G401 (cell line): ENCODE measurements around the gene SH3PXD2A. TPM values are rescaled to one million over a fixed set of nuclear protein-coding genes. Genes with fewer than 3 reads are reported as not detected.

Experiments
- DNase-seq: peaks from one replicate; pipeline ENCODE4 v3.0.0-alpha.2; 2015; ENCODE audit warnings: low spot score
- in situ Hi-C: cut with HindIII; loops from 2 replicates; pipeline ENCODE4 v1.10.0; 2016; ENCODE audit warnings: low sequenced_read_pairs, mixed read lengths
- total RNA-seq: library from RNA; depleted of rRNA; stranded (reverse); fragments of >200 nt; shearing (Covaris generic); gene quantifications from 2 replicates; pipeline ENCODE4 v1.2.3, GENCODE V29; 2014

The SH3PXD2A gene
- total RNA-seq, 1 experiment from 2014 or later = 19.1 TPM

DNA sequence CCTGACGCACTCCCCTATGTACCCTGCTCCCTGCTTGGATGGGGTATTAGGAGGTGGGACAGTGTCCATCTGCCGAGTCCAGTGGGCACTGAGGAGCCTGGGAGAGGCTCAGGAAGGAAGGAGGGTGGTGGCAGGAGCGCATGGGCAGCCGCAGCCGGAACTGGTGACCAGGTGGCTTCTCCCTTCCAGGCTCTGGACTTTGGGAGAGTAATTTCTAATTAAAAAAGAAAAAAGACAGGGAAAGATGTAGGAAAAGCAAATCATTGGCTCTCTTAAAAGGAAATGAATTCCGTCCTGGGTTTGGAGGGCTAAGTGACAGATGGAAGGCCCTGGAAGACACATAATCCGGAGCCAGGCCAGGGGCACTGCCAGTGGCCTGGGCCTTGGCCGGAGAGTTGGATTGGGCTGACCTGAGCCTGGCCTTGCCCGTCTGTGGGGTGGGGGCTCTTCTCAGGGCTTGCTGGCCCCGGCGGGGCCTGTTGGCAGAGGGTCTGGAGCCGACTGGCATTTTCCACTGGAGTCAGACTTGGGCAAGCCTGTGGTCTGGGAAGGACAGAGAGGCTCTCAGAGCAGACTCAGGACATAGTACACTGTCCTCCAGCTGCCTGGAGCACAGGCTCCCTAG is 298.9 kb downstream of the SH3PXD2A start:
- peak; percentile 92 for DNase-seq
- in situ Hi-C loops = no loop called here

DNA sequence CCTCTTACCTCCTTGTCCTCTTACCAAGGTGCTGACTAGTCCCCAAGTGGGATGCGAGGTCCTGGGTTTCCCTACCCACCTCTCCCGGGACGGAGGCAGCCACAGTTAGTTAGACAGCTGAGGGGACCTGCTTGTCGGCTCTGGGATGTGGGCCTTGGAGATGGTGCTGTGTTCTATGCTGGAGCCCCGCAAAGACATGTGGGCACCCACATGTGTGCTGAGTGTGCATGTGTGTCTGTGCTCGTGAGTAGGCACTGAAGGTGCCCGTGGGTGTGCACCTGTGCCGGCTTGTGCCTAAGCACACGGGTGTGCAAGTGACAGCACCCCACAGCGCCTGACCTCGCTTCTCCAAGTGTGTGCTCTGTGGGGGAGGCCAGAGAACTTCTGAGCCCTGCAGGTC is 299.7 kb downstream of the SH3PXD2A start:
- DNase-seq = no peak
- in situ Hi-C loops = no loop called here

DNA sequence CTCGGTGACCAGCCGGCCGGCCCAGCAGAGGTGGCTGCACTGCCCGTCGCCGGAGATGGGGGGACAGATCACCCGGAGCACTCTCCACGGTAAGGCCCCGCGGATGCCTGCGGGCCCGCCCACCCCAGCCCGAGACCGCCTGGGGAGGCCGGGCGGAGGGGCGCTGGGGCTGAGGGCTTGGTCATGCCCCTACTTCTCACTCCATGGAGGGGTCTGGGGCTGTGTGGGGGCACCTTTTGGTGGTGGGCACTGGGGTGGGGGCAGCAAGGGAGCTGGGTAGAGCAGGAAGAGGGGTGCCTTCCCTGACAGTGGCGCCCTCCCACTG is 300.1 kb downstream of the SH3PXD2A start:
- no peak for DNase-seq
- in situ Hi-C loops = no loop called here

DNA sequence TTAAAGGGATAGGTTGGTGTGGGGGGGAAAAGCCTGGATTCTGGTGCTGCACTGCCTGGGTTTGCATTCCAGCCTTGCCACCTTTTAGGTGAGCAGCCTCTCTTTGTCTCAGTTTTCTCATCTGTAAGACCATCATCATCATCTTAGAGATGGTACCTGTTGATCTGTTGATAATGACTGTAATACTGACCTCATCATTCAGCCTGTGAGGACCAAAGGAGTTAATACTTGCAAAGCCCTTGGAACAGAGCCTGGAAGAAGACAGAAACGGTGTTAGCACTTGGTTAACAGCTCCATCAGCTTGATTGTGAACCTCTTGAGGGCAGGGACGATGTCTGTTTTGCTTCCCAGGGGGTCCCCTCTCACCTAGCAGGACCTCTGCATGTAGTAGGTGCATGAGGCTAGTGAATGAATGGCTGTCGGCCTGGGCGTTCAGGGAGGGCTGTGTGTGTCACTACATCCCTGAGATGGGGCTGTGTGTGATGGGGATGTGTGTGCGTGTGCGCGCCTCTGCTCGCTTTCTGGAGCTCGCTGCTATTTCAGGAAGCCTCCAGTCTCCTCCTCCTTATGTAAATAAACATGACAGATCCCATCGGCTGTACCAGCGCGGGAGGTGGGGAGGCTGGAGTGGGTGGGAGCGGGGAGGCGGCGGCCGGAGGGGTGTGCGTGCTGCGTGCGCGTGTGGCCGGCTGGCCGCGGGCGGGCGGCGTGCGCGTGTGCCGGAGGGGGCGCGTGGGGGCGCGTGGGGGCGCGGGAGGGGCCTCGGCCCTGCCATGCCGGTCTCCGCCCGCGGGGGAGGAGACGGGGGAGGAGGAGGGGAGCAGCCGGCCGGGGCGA is 300.7 kb downstream of the SH3PXD2A start:
- in situ Hi-C loops = no loop called here
- DNase-seq = peak; percentile 85

DNA sequence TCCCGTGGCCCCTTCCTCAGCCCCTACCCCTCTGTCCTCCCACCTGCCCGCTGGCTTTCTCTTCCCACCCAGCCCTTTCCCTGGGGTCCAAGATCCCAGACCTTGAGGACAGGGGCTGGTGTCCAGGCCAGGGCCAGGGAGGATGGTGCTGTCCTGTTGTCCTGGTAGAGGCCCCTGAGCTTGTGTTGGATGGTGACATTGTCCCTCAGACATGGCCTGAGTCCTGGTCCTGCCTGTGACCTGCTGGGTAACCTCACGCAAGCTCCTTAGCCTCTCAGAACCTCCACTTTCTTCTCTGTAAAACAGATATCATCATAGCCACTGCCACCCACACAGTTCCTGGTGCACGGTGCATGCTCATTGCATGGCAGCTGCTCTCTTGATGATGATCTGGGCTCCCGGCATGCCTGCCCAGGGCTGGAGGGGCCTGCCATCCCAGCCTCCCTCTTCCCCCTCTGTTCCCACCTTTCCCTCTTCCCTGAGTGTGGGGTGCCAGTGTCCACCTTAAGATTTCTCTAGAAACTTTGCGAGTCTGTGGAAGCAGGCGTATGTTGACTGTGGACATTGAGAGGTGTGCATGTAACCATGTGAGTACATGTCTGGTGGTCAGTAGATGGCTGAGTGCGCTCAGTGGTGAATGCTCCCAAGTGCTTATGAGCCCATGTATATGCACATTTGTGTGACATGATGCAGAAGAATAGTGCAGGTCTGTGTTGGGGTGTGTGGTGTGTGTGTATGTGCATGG is 301.5 kb downstream of the SH3PXD2A start:
- in situ Hi-C loops = no loop called here
- DNase-seq = no peak

DNA sequence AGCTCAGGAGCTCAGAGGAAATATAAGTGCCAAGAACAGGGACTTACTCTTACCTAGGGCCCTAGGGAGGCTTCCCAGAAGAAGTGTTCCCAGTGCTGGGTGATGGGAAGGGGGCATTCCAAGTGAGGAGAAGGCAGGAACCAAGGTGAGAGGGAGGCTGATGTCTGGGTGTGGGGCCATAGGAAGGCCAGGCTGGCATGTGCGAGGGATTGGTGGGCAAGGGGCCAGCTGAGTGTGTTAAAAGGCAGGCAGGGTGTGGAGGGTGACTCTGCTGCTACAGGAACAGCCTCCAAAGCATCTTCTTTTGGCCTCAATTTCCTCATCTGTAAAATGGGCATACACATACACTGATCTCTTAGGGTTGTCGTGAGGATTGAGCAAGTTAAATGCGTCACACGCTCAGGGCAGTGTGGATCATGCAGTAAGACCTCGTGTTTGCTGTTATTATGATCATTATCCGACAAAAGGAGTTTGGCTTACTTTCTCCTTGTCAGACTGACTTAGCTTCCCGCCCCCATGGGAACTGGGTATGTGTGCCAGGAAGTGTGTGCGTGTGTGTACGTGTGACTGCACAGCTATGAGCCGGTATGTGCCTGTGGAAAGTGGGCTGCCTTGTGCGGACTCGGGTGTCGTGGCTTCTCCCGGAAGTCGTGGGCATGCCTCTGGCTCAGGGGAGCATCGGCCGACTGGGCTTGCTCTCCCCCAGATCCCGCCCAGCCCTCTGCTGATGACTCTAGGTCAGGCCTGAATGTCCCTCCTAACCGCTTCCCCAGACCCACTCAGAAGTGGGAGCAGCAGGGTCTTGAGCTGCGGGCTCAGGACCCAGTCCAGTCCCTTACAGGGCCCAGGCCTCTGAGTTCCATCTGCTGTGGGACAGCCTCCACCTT is 302.3 kb downstream of the SH3PXD2A start:
- in situ Hi-C loops = no loop called here

DNA sequence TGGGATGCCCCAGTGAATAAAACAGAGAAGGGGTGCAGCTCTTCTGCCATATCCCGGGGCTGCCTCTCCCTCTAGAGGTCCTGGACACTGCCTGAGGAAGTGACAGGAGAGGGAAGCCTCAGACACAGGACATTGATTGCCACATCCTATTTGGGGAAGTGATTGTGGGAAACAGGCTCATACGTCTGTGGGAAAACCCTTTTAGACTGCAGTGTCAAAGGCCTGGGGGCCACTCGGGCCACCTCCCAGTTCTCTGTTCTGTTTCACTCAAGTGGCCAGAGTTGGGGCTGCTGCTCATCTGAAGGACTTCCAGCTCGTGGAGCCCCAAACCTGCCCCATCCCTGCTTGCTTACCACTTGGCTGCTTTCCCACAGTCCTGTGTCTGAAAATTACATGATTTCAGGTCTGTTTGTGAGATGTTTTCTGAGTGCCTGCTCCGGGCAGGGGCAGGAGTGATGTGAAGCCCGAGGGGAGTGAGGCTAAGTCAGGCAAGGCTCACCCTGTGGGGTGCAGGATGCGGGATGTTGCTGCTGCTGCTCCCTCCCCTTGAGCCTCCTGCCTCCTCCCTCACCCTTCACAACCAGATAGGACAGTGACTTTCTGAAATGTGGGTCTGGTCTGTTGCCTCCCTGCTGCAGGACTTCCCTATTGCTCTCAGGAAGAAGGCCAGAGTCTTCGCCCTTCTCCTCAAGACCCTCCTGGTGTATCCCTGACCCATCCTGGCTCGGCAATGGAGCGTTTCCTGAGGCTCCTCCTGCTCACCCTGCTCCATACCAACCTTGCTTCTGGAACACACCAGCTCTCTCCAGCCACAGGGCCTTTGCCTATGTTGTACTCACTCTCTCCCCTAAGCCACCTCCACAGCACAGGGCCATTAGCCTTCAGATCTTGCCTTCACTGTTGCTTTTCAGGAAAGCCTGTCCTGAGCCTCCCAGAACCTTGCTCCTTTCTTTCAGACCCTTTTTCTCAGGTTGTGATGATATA is 303.5 kb downstream of the SH3PXD2A start:
- DNase-seq = no peak
- in situ Hi-C loops = no loop called here

More for the DNA sequence above, 302.3 kb downstream of the SH3PXD2A start:
- no peak for DNase-seq

DNA sequence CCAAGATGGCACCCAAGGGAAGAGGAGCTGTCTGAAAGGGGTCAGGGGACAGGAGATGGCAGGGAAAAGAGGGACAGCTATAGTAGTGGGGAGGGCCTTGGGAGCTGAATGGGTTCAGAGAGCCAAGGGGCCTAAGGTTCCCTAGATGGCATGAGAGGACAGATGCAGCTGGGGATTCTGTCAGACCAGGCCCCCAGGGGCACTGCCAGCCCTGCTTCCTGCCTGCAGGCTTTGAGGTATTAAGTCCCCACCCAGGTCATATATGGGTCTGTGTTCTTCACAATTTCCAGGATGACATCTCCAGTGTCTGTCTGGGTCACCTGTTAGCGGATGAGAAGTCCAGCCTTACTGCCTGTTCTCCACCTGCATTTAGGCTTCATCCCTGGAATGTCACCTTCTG is 305.1 kb downstream of the SH3PXD2A start:
- in situ Hi-C loops = no loop called here
- peak; percentile 4 for DNase-seq

DNA sequence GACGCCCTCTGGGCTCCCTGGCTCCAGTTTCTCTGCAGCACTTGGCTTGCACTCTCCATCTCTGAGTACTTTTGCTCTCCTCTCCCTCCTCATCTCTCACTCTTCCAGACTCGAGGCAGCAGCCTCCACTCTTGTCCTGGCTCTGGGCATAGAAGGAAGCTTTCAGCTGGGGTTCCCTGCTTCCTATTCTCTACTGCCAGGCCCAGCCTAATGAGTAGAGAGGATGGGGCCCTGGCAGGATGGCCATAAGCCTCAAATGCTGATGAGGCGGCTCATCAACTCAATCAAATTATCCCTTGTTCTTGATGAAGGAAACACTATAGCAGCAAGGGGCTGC is 306.1 kb downstream of the SH3PXD2A start:
- DNase-seq = no peak
- in situ Hi-C loops = no loop called here

DNA sequence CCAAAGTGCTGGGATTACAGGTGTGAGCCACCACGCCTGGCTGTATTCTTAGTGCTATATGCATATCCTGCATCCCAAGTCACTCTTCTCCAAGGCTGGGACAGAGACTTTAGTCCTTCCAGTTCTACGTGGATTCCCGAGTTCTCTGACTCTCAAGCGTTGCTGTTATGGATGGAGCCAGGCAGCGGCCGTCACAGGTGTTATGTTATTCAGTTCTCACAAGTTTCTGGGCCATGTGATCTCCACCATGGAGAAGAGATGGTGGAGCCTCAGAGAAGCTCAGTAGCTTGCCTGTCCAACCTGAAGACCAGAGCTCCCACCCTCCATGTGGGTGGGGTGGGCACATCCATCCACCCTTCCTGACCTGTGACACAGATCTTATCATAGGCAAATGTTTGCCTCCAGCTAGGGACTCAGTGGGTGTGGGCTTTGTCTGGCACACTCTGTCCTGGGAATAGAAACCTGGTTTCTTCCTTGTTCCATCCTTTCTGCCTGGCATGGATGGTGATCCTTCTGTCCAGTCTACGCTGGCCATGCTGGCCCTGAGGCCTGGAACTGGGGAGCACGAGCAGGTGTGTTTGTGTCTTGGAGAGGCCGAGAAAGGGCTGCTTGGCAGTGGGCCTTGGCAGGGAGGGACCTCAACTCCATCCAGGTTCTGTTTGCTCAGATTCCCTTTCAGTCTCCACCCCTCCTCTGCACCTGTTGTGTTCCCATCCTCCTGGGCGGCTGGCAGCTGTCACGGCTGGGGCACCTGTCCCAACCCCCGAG is 306.6 kb downstream of the SH3PXD2A start:
- DNase-seq = peak; percentile 95
- in situ Hi-C loops = no loop called here

DNA sequence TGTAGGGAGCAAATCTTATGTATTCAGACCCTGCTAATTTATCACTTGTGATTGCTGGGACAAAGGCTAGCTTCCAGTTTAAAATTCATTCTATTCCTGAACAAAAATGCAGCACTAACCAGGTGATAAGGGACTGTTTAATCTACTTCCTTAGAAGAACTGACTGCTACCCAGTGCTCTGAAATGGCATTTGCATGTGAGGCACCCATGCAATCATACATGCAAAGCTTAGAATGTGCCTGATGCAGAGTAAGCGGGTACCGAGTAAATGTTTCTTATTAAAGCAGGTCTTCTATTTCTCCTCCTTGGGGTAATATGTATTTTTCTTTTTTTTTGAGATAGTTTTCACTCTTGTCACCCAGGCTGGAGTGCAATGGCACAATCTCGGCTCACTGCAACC is 307.4 kb downstream of the SH3PXD2A start:
- in situ Hi-C loops = no loop called here
- DNase-seq = no peak

DNA sequence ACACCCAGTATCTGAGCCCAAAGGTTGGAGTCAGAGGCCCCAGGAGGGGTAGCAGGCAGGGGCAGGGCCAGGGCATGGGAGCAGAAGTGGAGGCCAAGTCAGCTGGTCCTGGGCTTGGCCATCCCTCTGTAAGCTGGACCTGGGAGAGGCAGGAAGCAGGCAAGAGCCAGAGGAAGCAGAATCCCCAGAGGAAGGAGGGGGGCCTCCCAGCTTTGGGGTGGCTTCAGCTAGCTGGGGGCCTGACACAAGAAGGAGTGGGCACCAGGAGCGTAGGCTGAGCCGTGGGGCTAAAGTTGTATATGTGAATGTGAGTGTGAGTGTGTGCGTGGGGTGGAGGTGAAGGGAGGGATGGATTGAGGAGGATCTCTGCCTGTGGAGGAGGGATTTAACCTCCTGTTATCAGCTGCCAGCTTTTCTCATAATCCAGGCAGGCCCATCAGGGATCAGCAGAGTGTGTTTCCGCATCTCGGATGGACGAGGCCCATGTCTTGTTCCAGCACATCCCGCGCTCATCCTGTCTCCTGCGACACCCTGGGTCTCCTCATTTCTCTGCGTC is 307.9 kb downstream of the SH3PXD2A start:
- peak; percentile 86 for DNase-seq
- in situ Hi-C loops = no loop called here

DNA sequence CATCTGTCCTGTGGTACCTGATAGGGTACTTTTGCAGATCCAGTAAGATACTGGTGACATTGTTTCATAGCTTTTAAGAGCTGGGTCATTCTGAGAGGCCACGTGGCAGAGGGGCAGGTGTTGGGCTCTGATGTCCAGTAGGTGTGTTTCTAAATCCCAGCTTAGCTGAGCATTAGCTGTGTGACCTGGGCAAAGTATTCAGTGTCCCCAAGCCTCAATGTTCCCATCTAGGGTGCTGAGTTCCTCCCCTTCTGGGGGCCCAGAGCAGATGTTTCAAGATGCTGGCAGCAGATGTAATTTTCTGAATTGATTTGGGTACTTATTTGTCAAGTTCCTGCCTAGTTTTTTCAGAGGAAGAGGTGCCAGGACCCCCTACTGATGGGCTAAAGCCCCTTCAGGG is 309.0 kb downstream of the SH3PXD2A start:
- in situ Hi-C loops = no loop called here
- no peak for DNase-seq

DNA sequence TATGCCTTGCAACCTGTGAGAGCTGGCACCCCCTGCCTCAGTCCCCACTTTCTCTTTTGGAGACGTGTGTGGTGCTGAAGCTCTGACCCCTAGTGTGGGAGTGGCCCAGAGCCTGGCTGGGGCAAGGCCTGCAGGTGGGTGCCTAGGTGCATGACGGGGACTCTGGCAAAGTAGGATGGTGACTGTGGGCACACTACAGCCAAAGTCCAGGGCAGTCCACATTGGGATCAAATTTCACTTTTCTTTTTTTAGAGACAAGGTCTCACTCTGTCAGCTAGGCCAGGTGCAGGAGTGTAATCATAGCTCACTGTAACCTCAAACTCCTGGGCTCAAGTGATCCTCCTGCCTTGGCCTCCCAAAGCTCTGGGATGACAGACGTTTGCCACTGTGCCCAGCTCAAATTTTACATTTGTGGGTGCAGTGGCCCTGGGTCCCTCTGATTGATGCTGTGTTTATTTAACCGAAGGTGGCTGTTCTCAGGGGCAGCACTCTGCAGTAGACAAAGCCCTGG is 309.6 kb downstream of the SH3PXD2A start:
- no peak for DNase-seq
- in situ Hi-C loops = no loop called here

DNA sequence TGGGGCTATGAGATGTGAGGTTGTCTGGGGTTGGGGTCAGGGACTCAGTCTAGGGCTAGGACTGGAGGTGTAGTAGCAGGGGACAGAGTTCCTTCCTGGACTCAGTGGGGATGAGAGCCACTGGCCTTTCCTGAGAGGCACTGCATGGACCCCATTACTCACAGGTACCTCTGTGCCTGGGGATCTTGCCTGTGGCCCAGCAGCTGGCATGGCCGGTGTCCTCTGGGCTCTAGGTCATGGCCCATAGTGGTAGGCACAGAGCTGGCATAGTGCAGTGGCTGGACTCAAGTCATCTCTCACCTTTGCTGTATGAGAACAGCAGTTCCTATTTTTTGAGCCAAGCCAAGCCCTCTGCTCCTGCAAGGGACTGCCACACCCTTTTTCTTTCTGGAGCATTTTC is 310.0 kb downstream of the SH3PXD2A start:
- in situ Hi-C loops = no loop called here
- DNase-seq = no peak

DNA sequence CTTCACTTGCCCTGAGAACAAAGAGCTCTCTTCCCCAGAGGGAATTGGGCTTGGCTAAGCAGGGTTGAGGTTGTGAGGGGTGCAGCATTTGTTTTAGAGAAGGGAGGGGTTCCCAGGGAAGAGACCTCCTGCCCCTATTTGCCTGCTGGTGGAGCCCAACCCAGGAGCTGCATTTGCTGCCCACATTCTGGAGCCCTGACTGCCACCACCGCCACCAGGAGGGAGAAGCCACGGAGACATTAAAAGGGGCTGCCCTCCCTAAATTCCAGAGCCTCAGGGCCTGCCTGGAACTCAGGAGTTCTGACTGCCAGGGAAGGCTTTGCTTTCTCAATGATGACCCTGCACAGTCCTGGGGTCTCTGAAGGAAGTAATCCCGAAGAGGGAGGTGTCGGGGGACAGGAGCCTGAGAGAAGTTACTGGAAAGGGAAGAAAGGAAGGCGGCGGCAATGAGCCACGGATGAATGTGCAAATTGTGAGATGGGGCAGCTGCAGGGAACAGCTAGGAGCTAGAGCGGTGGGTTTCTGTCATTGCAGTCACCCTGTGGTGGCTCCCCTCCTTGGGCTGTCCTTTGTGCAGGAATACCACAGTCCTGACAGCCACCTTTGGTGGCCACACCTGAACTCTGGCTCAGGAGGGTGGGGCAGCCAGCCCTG is 310.6 kb downstream of the SH3PXD2A start:
- DNase-seq = no peak

More for the DNA sequence above, 310.6 kb downstream of the SH3PXD2A start:
- in situ Hi-C loops = no loop called here
